IMR-90 (cell line): ENCODE measurements around the gene MEF2D. TPM values are rescaled to one million over a fixed set of nuclear protein-coding genes. Genes with fewer than 3 reads are reported as not detected.

ENCODE experiments used
- ATAC-seq: fragments of 200-7000 bp; cut with Tn5 transposase; 2 replicates; pipeline ENCODE4 v1.9.1; 2020; ENCODE audit warnings: low read depth, mild to moderate bottlenecking, moderate library complexity
- BruUV-seq: library from RNA; stranded (reverse); fragments of 400-500 nt; replicated peaks from 2 replicates; lab custom pipeline; 2021; lab: Mats Ljungman, UMichigan
- CTCF ChIA-PET: fragments of 300-600 bp; formaldehyde crosslinking; extraction: SDS; loops from one replicate; lab custom pipeline; 2021; ENCODE audit warnings: antibody characterized with exemption; lab: Yijun Ruan, JAX
- POLR2A ChIA-PET: fragments of 300-600 bp; sonication (Branson Sonifier 250); formaldehyde crosslinking; loops from one replicate; lab custom pipeline; 2022; ENCODE audit warnings: antibody characterized with exemption; ENCODE audit not compliant: unreplicated experiment; lab: Charles Lee
- DNase-seq: peaks from one replicate; pipeline ENCODE4 v3.0.0; 2013
- H2AFZ ChIP-seq: replicated peaks from 2 replicates; pipeline ENCODE3; 2013; ENCODE audit warnings: low read length, mild to moderate bottlenecking; ENCODE audit not compliant: poor library complexity
- H2AK5ac ChIP-seq: 2 replicates; pipeline ENCODE4 v1.6.1; 2013; ENCODE audit warnings: low read depth, low read length, inconsistent platforms
- H2AK9ac ChIP-seq: replicated peaks from 2 replicates; pipeline ENCODE3; 2013; ENCODE audit warnings: mild to moderate bottlenecking, low read depth, low read length, moderate library complexity; ENCODE audit not compliant: poor library complexity
- H2BK120ac ChIP-seq: 2 replicates; pipeline ENCODE4 v1.6.1; 2013; ENCODE audit warnings: low read depth, low read length, inconsistent platforms
- H2BK15ac ChIP-seq: 3 replicates; pipeline ENCODE4 v1.6.1; 2013; ENCODE audit warnings: low read depth, low read length, inconsistent platforms
- H2BK20ac ChIP-seq: 2 replicates; pipeline ENCODE4 v1.6.1; 2013; ENCODE audit warnings: low read depth, mild to moderate bottlenecking, inconsistent platforms, low read length, moderate library complexity
- H2BK5ac ChIP-seq: 2 replicates; pipeline ENCODE4 v1.6.1; 2013; ENCODE audit warnings: mild to moderate bottlenecking, low read depth, low read length, inconsistent platforms; ENCODE audit not compliant: poor library complexity, severe bottlenecking
- H3K14ac ChIP-seq: replicated peaks from 2 replicates; pipeline ENCODE4 v1.6.1; 2013; ENCODE audit warnings: low read depth, low read length, inconsistent platforms
- H3K18ac ChIP-seq: 2 replicates; pipeline ENCODE4 v1.6.1; 2013; ENCODE audit warnings: low read depth, low read length, control low read depth
- H3K23ac ChIP-seq: 2 replicates; pipeline ENCODE4 v1.6.1; 2013; ENCODE audit warnings: low read depth, low read length, inconsistent platforms
- H3K27ac ChIP-seq: 2 replicates; pipeline ENCODE4 v1.5.1; 2013; ENCODE audit warnings: mild to moderate bottlenecking, control low read depth, low read length; ENCODE audit not compliant: insufficient read depth
- H3K27me3 ChIP-seq: 2 replicates; pipeline ENCODE4 v1.6.1; 2013; ENCODE audit warnings: low read length; ENCODE audit not compliant: control insufficient read depth, insufficient read depth
- H3K36me3 ChIP-seq: 2 replicates; pipeline ENCODE4 v1.6.1; 2013; ENCODE audit warnings: low read length, mixed read lengths; ENCODE audit not compliant: control insufficient read depth, insufficient read depth
- H3K4ac ChIP-seq: 2 replicates; pipeline ENCODE4 v1.6.1; 2013; ENCODE audit warnings: low read depth, low read length, inconsistent platforms
- H3K4me1 ChIP-seq: 2 replicates; pipeline ENCODE4 v1.6.1; 2013; ENCODE audit warnings: low read length, mixed read lengths; ENCODE audit not compliant: control insufficient read depth, insufficient read depth
- H3K4me2 ChIP-seq: 2 replicates; pipeline ENCODE4 v1.6.1; 2013; ENCODE audit warnings: low read depth, mild to moderate bottlenecking, control low read depth, low read length, moderate library complexity
- H3K4me3 ChIP-seq: 2 replicates; pipeline ENCODE4 v1.5.1; 2013; ENCODE audit warnings: low read depth, mild to moderate bottlenecking, control low read depth, low read length, moderate library complexity; ENCODE audit not compliant: insufficient read depth
- H3K56ac ChIP-seq: 2 replicates; pipeline ENCODE4 v1.6.1; 2013; ENCODE audit warnings: low read length, inconsistent platforms; ENCODE audit not compliant: insufficient read depth; ENCODE audit errors: extremely low read depth
- H3K79me1 ChIP-seq, 2 experiments: 2 replicates each; pipeline ENCODE4 v1.6.1; 2013; ENCODE audit warnings: low read length in 2 of 2, inconsistent platforms in 1 of 2, low read depth in 1 of 2
- H3K9ac ChIP-seq: 2 replicates; pipeline ENCODE4 v1.6.1; 2013; ENCODE audit warnings: low read depth, low read length, control low read depth
- H3K9me1 ChIP-seq: 2 replicates; pipeline ENCODE4 v1.6.1; 2013; ENCODE audit warnings: low read length, inconsistent platforms; ENCODE audit not compliant: insufficient read depth
- H3K9me3 ChIP-seq: 2 replicates; pipeline ENCODE4 v1.6.1; 2013; ENCODE audit warnings: low read length; ENCODE audit not compliant: control insufficient read depth, insufficient read depth
- H4K20me1 ChIP-seq: 2 replicates; pipeline ENCODE4 v1.6.1; 2013; ENCODE audit warnings: low read length, inconsistent platforms; ENCODE audit not compliant: insufficient read depth
- H4K5ac ChIP-seq: 2 replicates; pipeline ENCODE4 v1.6.1; 2013; ENCODE audit warnings: mild to moderate bottlenecking, low read depth, low read length, control low read depth
- H4K8ac ChIP-seq, 2 experiments: 2 replicates each; pipeline ENCODE4 v1.6.1; 2013; ENCODE audit warnings: low read depth in 2 of 2, low read length in 2 of 2, control low read depth in 1 of 2, inconsistent platforms in 1 of 2
- H4K91ac ChIP-seq: 2 replicates; pipeline ENCODE4 v1.6.1; 2013; ENCODE audit warnings: low read depth, low read length, inconsistent platforms; ENCODE audit not compliant: insufficient read depth
- BHLHE40 ChIP-seq: fragments of 150-350 bp; IDR thresholded peaks from 2 replicates; pipeline ENCODE4 v1.6.1; 2016; ENCODE audit warnings: mild to moderate bottlenecking, low read depth, low read length
- CEBPB ChIP-seq: IDR thresholded peaks from 2 replicates; pipeline ENCODE4 v1.6.1; 2012; ENCODE audit warnings: low read depth, low read length, improper control_type of control experiment
- CHD1 ChIP-seq: IDR thresholded peaks from 2 replicates; pipeline ENCODE4 v1.6.1; 2012; ENCODE audit warnings: low read depth, low read length, improper control_type of control experiment
- CTCF ChIP-seq: conservative IDR thresholded peaks from 2 replicates; pipeline ENCODE4 v1.5.1; 2012; ENCODE audit warnings: mild to moderate bottlenecking, low read depth, low read length, improper control_type of control experiment
- FOS ChIP-seq: fragments of 150-350 bp; IDR thresholded peaks from 2 replicates; pipeline ENCODE4 v1.6.1; 2016; ENCODE audit warnings: low read depth, low read length
- MAFK ChIP-seq: IDR thresholded peaks from 2 replicates; pipeline ENCODE4 v1.6.1; 2012; ENCODE audit warnings: low read depth, low read length, improper control_type of control experiment
- MAZ ChIP-seq: IDR thresholded peaks from 2 replicates; pipeline ENCODE4 v1.6.1; 2012; ENCODE audit warnings: low read depth, mild to moderate bottlenecking, low read length, improper control_type of control experiment, moderate library complexity, borderline replicate concordance
- NFE2L2 ChIP-seq: fragments of 150-350 bp; IDR thresholded peaks from 2 replicates; pipeline ENCODE4 v1.6.1; 2016; ENCODE audit warnings: low read depth, mild to moderate bottlenecking, low read length
- POLR2A ChIP-seq: IDR thresholded peaks from 2 replicates; pipeline ENCODE4 v1.6.1; 2012; ENCODE audit warnings: mild to moderate bottlenecking, low read depth, low read length
- RAD21 ChIP-seq: IDR thresholded peaks from 2 replicates; pipeline ENCODE4 v1.6.1; 2012; ENCODE audit warnings: low read length, improper control_type of control experiment
- RCOR1 ChIP-seq: IDR thresholded peaks from 2 replicates; pipeline ENCODE4 v1.6.1; 2012; ENCODE audit warnings: mild to moderate bottlenecking, low read length, improper control_type of control experiment; ENCODE audit not compliant: insufficient replicate concordance
- RFX5 ChIP-seq: IDR thresholded peaks from 2 replicates; pipeline ENCODE4 v1.8.0; 2012; ENCODE audit warnings: low read depth, mild to moderate bottlenecking, low read length, moderate library complexity
- SMC3 ChIP-seq: fragments of 150-350 bp; IDR thresholded peaks from 2 replicates; pipeline ENCODE4 v1.6.1; 2016; ENCODE audit warnings: low read depth, mild to moderate bottlenecking, antibody characterized with exemption, low read length, moderate library complexity
- USF2 ChIP-seq: fragments of 150-350 bp; IDR thresholded peaks from 2 replicates; pipeline ENCODE4 v1.6.1; 2017; ENCODE audit warnings: mild to moderate bottlenecking, antibody characterized with exemption, low read length, low read depth
- WGBS, 2 experiments: methylation state at CpG; one replicate each; pipeline versions ENCODE4 v1.1.5 to v1.1.7; 2013; ENCODE audit warnings: missing lambda C conversion rate in 2 of 2; ENCODE audit not compliant: insufficient read length in 1 of 2; ENCODE audit errors: extremely low coverage in 2 of 2; 5-methylcytosine and 5-hydroxymethylcytosine counted together
- dilution Hi-C: fragments of 300-500 bp; cut with HindIII; formaldehyde crosslinking; loops from one replicate; pipeline ENCODE4 v1.14.3; 2018; ENCODE audit warnings: low sequenced_read_pairs; ENCODE audit not compliant: unreplicated experiment
- in situ Hi-C: fragments of 300-500 bp; cut with MboI; formaldehyde crosslinking; loops from 3 replicates; pipeline ENCODE4 v1.14.3; 2019; ENCODE audit warnings: low sequenced_read_pairs, inconsistent platforms, mixed read lengths
- intact Hi-C: fragments of 100-400 bp; cut with micrococcal nuclease; formaldehyde crosslinking; loops from 2 replicates; pipeline ENCODE4 v1.10.0; 2022
- polyA plus RNA-seq, 3 experiments: library from polyadenylated mRNA; depleted of rRNA; stranded (reverse); fragments of >200 nt; gene quantifications; 2 replicates each; pipeline ENCODE4 v1.2.3, GENCODE V29; 2012; ENCODE audit warnings: low replicate concordance in 1 of 3
- total RNA-seq: library from RNA; depleted of rRNA; stranded (reverse); fragments of >200 nt; gene quantifications from 2 replicates; pipeline ENCODE4 v1.2.3, GENCODE V29; 2012
- TF ChIP-seq, protein P1 (sequence below): fragments of 150-350 bp; IDR thresholded peaks from 2 replicates; pipeline ENCODE4 v1.6.1; 2016; ENCODE audit warnings: low read depth, mild to moderate bottlenecking, low read length, moderate library complexity, borderline replicate concordance

Gene MEF2D
- total and polyA plus RNA-seq, 2 of the 4 experiments (the other 2 are of a cell fraction): 2.9 to 20.0 TPM

DNA sequence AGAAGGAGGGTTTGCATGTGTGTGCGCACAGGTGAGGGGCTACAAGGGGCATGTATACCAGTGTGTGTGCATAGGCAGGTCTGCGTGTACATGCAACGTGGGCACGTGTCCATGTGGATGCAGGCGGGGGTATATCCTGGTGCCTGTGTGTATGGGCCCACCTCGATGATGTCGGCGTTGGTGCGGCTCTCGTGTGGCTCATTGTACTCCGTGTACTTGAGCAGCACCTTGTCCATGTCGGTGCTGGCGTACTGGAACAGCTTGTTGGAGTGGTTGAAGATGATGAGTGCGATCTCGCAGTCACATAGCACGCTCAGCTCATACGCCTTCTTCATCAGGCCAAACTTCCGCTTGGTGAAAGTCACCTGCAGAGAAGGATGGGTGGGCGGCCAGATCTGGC, 18.3 kb downstream of the MEF2D start:
- H3K23ac ChIP-seq: no peak overlapping the region
- peaks cover 92% of the 10 kb centered on the region for H4K20me1 ChIP-seq
- H4K91ac ChIP-seq: no peak overlapping the region
- peaks cover 42% of the 10 kb centered on the region for H3K9me1 ChIP-seq
- no peak overlapping the region for H4K5ac ChIP-seq
- 96% methylated on average over 17 of the region's 19 CpGs; no CpG with 5 or more reads in 1 of the 2 experiments for WGBS, 2 experiments
- no peak overlapping the region for H2BK5ac ChIP-seq
- no peak overlapping the region for H3K27ac ChIP-seq
- CTCF ChIA-PET: no interaction called here
- no peak overlapping the region for H2BK120ac ChIP-seq
- no peak overlapping the region for H2AK9ac ChIP-seq
- no peak overlapping the region for H3K56ac ChIP-seq
- H3K9me3 ChIP-seq: no peaks in the 10 kb centered on the region
- no peak overlapping the region for H3K14ac ChIP-seq
- H3K27me3 ChIP-seq: no peaks in the 10 kb centered on the region
- no peak overlapping the region for H4K8ac ChIP-seq
- H2BK15ac ChIP-seq: no peak overlapping the region
- ATAC-seq (no peak), DNase-seq (no peak)
- in situ Hi-C loops (no loop called here), dilution Hi-C loops (no loop called here), intact Hi-C loops (loop anchor here (5.0 kb wide), 1 partner anchor 110 kb away; the partner anchor contains the start of gene NAXE)
- H3K4me1 ChIP-seq: peaks cover 18% of the 10 kb centered on the region
- H3K4me2 ChIP-seq: no peak overlapping the region
- H3K36me3 ChIP-seq: peaks cover 57% of the 10 kb centered on the region
- no TSS peak for BruUV-seq
- no peak overlapping the region for H2AK5ac ChIP-seq
- H3K4ac ChIP-seq: no peak overlapping the region
- POLR2A ChIA-PET: no interaction called here
- H3K4me3 ChIP-seq: no peak overlapping the region
- H3K18ac ChIP-seq: no peak overlapping the region
- TF ChIP-seq SMC3: no peak
- TF ChIP-seq MAFK: no peak
- TF ChIP-seq RFX5: no peak
- TF ChIP-seq POLR2A: no peak
- TF ChIP-seq FOS: no peak
- TF ChIP-seq, protein P1, sequence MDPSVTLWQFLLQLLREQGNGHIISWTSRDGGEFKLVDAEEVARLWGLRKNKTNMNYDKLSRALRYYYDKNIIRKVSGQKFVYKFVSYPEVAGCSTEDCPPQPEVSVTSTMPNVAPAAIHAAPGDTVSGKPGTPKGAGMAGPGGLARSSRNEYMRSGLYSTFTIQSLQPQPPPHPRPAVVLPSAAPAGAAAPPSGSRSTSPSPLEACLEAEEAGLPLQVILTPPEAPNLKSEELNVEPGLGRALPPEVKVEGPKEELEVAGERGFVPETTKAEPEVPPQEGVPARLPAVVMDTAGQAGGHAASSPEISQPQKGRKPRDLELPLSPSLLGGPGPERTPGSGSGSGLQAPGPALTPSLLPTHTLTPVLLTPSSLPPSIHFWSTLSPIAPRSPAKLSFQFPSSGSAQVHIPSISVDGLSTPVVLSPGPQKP: no peak
- no peak for TF ChIP-seq NFE2L2
- no peak for TF ChIP-seq CHD1
- no peak for TF ChIP-seq MAZ
- no peak for TF ChIP-seq BHLHE40
- TF ChIP-seq USF2: no peak
- TF ChIP-seq RAD21: no peak
- no peak for TF ChIP-seq CEBPB
- no peak for TF ChIP-seq RCOR1
- TF ChIP-seq CTCF: no peak
- H3K79me1 ChIP-seq: peaks cover 28 to 98% of the 10 kb centered on the region in 2 experiments
- no peak overlapping the region for H2BK20ac ChIP-seq
- H3K9ac ChIP-seq: no peak overlapping the region
- H2AFZ ChIP-seq: no peak overlapping the region
